H1 (cell line): ENCODE measurements around the gene FMN2. TPM values are rescaled to one million over a fixed set of nuclear protein-coding genes. Genes with fewer than 3 reads are reported as not detected.

Experiments used
- CTCF ChIA-PET: fragments of 300-600 bp; sonication (Branson Sonifier 250); formaldehyde crosslinking; loops from one replicate; lab custom pipeline; 2021; ENCODE audit not compliant: partially characterized antibody; lab: Charles Lee
- POLR2A ChIA-PET: fragments of 300-600 bp; sonication (Branson Sonifier 250); formaldehyde crosslinking; loops from one replicate; lab custom pipeline; 2021; ENCODE audit warnings: inconsistent platforms; ENCODE audit not compliant: partially characterized antibody; lab: Charles Lee
- DNase-seq, 2 experiments: peaks; one replicate each; pipeline versions ENCODE4 v3.0.0 to v3.0.0-alpha.2; 2010 to 2022; ENCODE audit warnings: low spot score in 2 of 2, low read depth in 1 of 2, mixed read lengths in 1 of 2
- FAIRE-seq: peaks from 2 replicates; lab custom pipeline; 2011; peaks lifted over from hg19 to GRCh38; lab: Jason Lieb, UNC
- H2AFZ ChIP-seq: 2 replicates; pipeline ENCODE4 v1.8.1; 2012; ENCODE audit warnings: low read length, inconsistent platforms
- H2AK5ac ChIP-seq: 2 replicates; pipeline ENCODE4 v1.6.1; 2013; ENCODE audit warnings: low read depth, low read length
- H2BK120ac ChIP-seq: replicated peaks from 2 replicates; pipeline ENCODE3; 2013; ENCODE audit warnings: low read depth, low read length, inconsistent platforms
- H2BK12ac ChIP-seq: 2 replicates; pipeline ENCODE4 v1.6.1; 2013; ENCODE audit warnings: low read depth, low read length
- H2BK15ac ChIP-seq: 2 replicates; pipeline ENCODE4 v1.6.1; 2013; ENCODE audit warnings: low read length
- H2BK20ac ChIP-seq: 2 replicates; pipeline ENCODE4 v1.6.1; 2013; ENCODE audit warnings: low read length
- H2BK5ac ChIP-seq: 2 replicates; pipeline ENCODE4 v1.6.1; 2013; ENCODE audit warnings: low read depth, low read length
- H3K14ac ChIP-seq: 2 replicates; pipeline ENCODE4 v1.6.1; 2013; ENCODE audit warnings: inconsistent platforms; ENCODE audit not compliant: insufficient read length
- H3K18ac ChIP-seq: 2 replicates; pipeline ENCODE4 v1.6.1; 2013; ENCODE audit warnings: low read length; ENCODE audit errors: extremely low read depth
- H3K23ac ChIP-seq: 2 replicates; pipeline ENCODE4 v1.6.1; 2013; ENCODE audit warnings: inconsistent platforms; ENCODE audit not compliant: insufficient read length
- H3K23me2 ChIP-seq: 2 replicates; pipeline ENCODE4 v1.6.1; 2013; ENCODE audit warnings: low read depth, low read length
- H3K27ac ChIP-seq: 2 replicates; pipeline ENCODE4 v1.6.1; 2011; ENCODE audit warnings: low read depth, low read length, inconsistent platforms
- H3K27me3 ChIP-seq, 4 experiments: replicated peaks in 1 of 4; 1 replicate in 1 of 4; 2 replicates in 3 of 4; pipeline versions ENCODE4 v1.6.1 to v1.8.1; 2011 to 2013; ENCODE audit warnings: low read length in 3 of 4, mild to moderate bottlenecking in 3 of 4, inconsistent platforms in 2 of 4, mixed read lengths in 2 of 4, moderate library complexity in 1 of 4; ENCODE audit not compliant: control insufficient read depth in 3 of 4, insufficient read depth in 3 of 4; ENCODE audit errors: extremely low read depth in 1 of 4
- H3K36me3 ChIP-seq, 4 experiments: 2 replicates each; pipeline versions ENCODE4 v1.6.1 to v1.8.1; 2011 to 2013; ENCODE audit warnings: mild to moderate bottlenecking in 4 of 4, low read length in 3 of 4, moderate library complexity in 2 of 4, control low read depth in 1 of 4, inconsistent platforms in 1 of 4; ENCODE audit not compliant: insufficient read depth in 4 of 4, control insufficient read depth in 2 of 4
- H3K4ac ChIP-seq: replicated peaks from 2 replicates; pipeline ENCODE3; 2013; ENCODE audit warnings: low read length, low read depth, mixed read lengths, inconsistent platforms; ENCODE audit not compliant: insufficient read length
- H3K4me1 ChIP-seq, 4 experiments: replicated peaks in 1 of 4; 1 replicate in 1 of 4; 2 replicates in 3 of 4; pipeline versions ENCODE4 v1.6.1 to v1.8.1; 2011 to 2013; ENCODE audit warnings: low read length in 3 of 4, inconsistent platforms in 2 of 4, mixed read lengths in 1 of 4; ENCODE audit not compliant: insufficient read depth in 4 of 4, control insufficient read depth in 3 of 4
- H3K4me2 ChIP-seq, 2 experiments: 2 replicates each; pipeline versions ENCODE4 v1.6.1 to v1.8.1; 2011 to 2013; ENCODE audit warnings: low read depth in 2 of 2, low read length in 2 of 2, control low read depth in 1 of 2, inconsistent platforms in 1 of 2, mild to moderate bottlenecking in 1 of 2; ENCODE audit not compliant: insufficient read depth in 1 of 2
- H3K4me3 ChIP-seq, 4 experiments: fragments of 200-600, 300-600 bp in 1 of 4; sonication (generic), shearing (Covaris generic), sonication (Bioruptor Twin) in 1 of 4; 2 replicates each; pipeline versions ENCODE4 v1.5.1 to v1.8.1; 2011 to 2016; ENCODE audit warnings: low read length in 4 of 4, low read depth in 3 of 4, control low read depth in 2 of 4, inconsistent platforms in 2 of 4, mild to moderate bottlenecking in 2 of 4, mixed read lengths in 1 of 4, moderate library complexity in 1 of 4; ENCODE audit not compliant: insufficient read depth in 2 of 4; ENCODE audit errors: extremely low read depth in 1 of 4
- H3K56ac ChIP-seq: replicated peaks from 2 replicates; pipeline ENCODE3; 2013; ENCODE audit warnings: low read depth, mild to moderate bottlenecking, mixed read lengths, low read length, inconsistent platforms; ENCODE audit not compliant: insufficient read length
- H3K79me1 ChIP-seq: 2 replicates; pipeline ENCODE4 v1.6.1; 2013; ENCODE audit warnings: low read depth, low read length, control low read depth
- H3K79me2 ChIP-seq, 2 experiments: 2 replicates each; pipeline versions ENCODE4 v1.6.1 to v1.8.1; 2012 to 2013; ENCODE audit warnings: low read length in 2 of 2, mild to moderate bottlenecking in 2 of 2, inconsistent platforms in 1 of 2; ENCODE audit not compliant: insufficient read depth in 2 of 2, control insufficient read depth in 1 of 2
- H3K9ac ChIP-seq, 4 experiments: replicated peaks in 1 of 4; 1 replicate in 1 of 4; 2 replicates in 3 of 4; pipeline versions ENCODE4 v1.6.1 to v1.8.1; 2011 to 2013; ENCODE audit warnings: low read depth in 3 of 4, low read length in 3 of 4, control low read depth in 2 of 4, mild to moderate bottlenecking in 2 of 4, moderate library complexity in 2 of 4, inconsistent platforms in 1 of 4; ENCODE audit errors: extremely low read depth in 1 of 4
- H3K9me3 ChIP-seq, 2 experiments: 2 replicates each; pipeline versions ENCODE4 v1.6.1 to v1.8.1; 2012 to 2013; ENCODE audit warnings: mild to moderate bottlenecking in 2 of 2, moderate library complexity in 2 of 2, control low read depth in 1 of 2, inconsistent platforms in 1 of 2, low read depth in 1 of 2, low read length in 1 of 2, mixed read lengths in 1 of 2; ENCODE audit not compliant: insufficient read depth in 2 of 2
- H4K20me1 ChIP-seq, 2 experiments: replicated peaks in 1 of 2; 2 replicates each; pipeline versions ENCODE3 to v1.8.1; 2011 to 2013; ENCODE audit warnings: inconsistent platforms in 2 of 2, low read length in 2 of 2, mild to moderate bottlenecking in 1 of 2; ENCODE audit not compliant: insufficient read depth in 2 of 2, control insufficient read depth in 1 of 2
- H4K5ac ChIP-seq: 2 replicates; pipeline ENCODE4 v1.6.1; 2013; ENCODE audit warnings: low read length, low read depth, mixed read lengths, inconsistent platforms; ENCODE audit not compliant: insufficient read length
- H4K8ac ChIP-seq: 2 replicates; pipeline ENCODE4 v1.8.0; 2013; ENCODE audit warnings: mild to moderate bottlenecking, moderate library complexity, low read length, inconsistent platforms; ENCODE audit not compliant: insufficient read depth; ENCODE audit errors: extremely low read depth
- H4K91ac ChIP-seq: replicated peaks from 2 replicates; pipeline ENCODE3; 2013; ENCODE audit warnings: low read length, mixed read lengths, inconsistent platforms; ENCODE audit not compliant: insufficient read length
- RAD21 ChIP-seq, 2 experiments: IDR thresholded peaks in 1 of 2; conservative IDR thresholded peaks in 1 of 2; 2 replicates each; pipeline ENCODE4 v1.6.1; 2011; ENCODE audit warnings: low read depth in 2 of 2, low read length in 2 of 2, improper control_type of control experiment in 1 of 2, inconsistent platforms in 1 of 2, mild to moderate bottlenecking in 1 of 2, moderate library complexity in 1 of 2
- SP1 ChIP-seq: IDR thresholded peaks from 2 replicates; pipeline ENCODE4 v1.6.1; 2011; ENCODE audit warnings: low read depth, low read length
- SP4 ChIP-seq: IDR thresholded peaks from 2 replicates; pipeline ENCODE4 v1.6.1; 2012; ENCODE audit warnings: low read length, inconsistent platforms
- SUZ12 ChIP-seq: fragments of 200-600 bp; sonication (generic); IDR thresholded peaks from 2 replicates; pipeline ENCODE4 v1.6.1; 2012; ENCODE audit warnings: mild to moderate bottlenecking, inconsistent platforms, low read length, moderate library complexity, mixed read lengths
- WGBS, 2 experiments: shearing (Covaris generic) in 1 of 2; methylation state at CpG; one replicate each; pipeline versions ENCODE4 v1.1.6 to v1.1.7; 2013 to 2015; ENCODE audit warnings: low lambda C conversion rate in 2 of 2, mixed read lengths in 2 of 2, inconsistent platforms in 1 of 2, low coverage in 1 of 2, missing lambda C conversion rate in 1 of 2; ENCODE audit not compliant: insufficient replicate concordance in 2 of 2, insufficient coverage in 1 of 2, insufficient read length in 1 of 2; ENCODE audit errors: extremely low coverage in 1 of 2, missing lambda C conversion rate in 1 of 2; 5-methylcytosine and 5-hydroxymethylcytosine counted together
- polyA plus RNA-seq, 7 experiments: library from polyadenylated mRNA; depleted of rRNA in 3 of 7; stranded (reverse) in 5 of 7; unstranded in 2 of 7; fragments of >200 nt in 5 of 7; fragments of 200-250 nt in 2 of 7; gene quantifications; 1 replicate in 5 of 7; 2 replicates in 1 of 7; 4 replicates in 1 of 7; pipeline versions ENCODE4 v1.2.1 to v1.2.3, GENCODE V29; 2011 to 2013; ENCODE audit warnings: missing spikeins in 2 of 7, mixed read lengths in 2 of 7
- total RNA-seq: library from RNA; stranded (reverse); fragmentation: NEBNext Ultra II Directional; extraction: Animal tissue kit (Norgen Biotek cat#: 25700); gene quantifications from 2 replicates; pipeline ENCODE4 v1.2.1, GENCODE V29; 2021

FMN2 gene
- total and polyA plus RNA-seq, 2 of the 8 experiments (the other 6 are each of a cell fraction or from before 2014, with no cell fraction given) = 0.83 to 2.0 TPM

DNA sequence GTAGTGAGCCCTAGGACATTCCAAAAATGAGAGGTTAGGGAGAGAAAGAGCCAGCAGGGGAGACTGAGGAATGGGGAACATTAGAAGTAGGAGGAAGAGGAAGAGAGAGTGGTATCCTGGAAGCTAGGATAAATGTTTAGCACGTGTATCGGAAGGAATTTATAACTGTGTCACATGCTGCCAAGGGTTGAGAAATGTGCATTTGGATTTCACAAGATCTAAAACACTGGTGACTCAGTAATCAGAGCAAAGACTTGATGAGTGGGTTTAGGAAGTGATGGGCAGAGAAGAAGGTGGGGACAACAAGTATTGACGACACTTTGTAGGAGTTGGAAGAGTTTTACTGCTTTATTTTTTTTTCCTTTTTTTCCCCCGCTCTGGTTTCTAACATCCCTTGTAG lies 193.9 kb downstream of the FMN2 start:
- DNase-seq (no peak), FAIRE-seq (no peak)
- no peak overlapping the region for H4K8ac ChIP-seq
- H2BK12ac ChIP-seq = no peak overlapping the region
- H4K91ac ChIP-seq = no peak overlapping the region
- H2AFZ ChIP-seq = no peak overlapping the region
- no peaks in the 10 kb centered on the region for H3K79me1 ChIP-seq
- H3K4me3 ChIP-seq = no peak overlapping the region
- H3K56ac ChIP-seq = no peak overlapping the region
- H3K27ac ChIP-seq = no peak overlapping the region
- H3K36me3 ChIP-seq = no peaks in the 10 kb centered on the region
- no peak overlapping the region for H2BK20ac ChIP-seq
- no peak overlapping the region for H3K9ac ChIP-seq
- 93% methylated on average over 4 of the region's 4 CpGs; no CpG with 5 or more reads in 1 of the 2 experiments for WGBS, 2 experiments
- no peak overlapping the region for H4K5ac ChIP-seq
- no peak overlapping the region for H3K18ac ChIP-seq
- no peak overlapping the region for H3K23ac ChIP-seq
- no peak overlapping the region for H3K4ac ChIP-seq
- H3K14ac ChIP-seq = no peak overlapping the region
- ChIA-PET POLR2A (no interaction called here), CTCF (no interaction called here)
- no peaks in the 10 kb centered on the region for H4K20me1 ChIP-seq
- H3K4me2 ChIP-seq = no peak overlapping the region
- no peak overlapping the region for H2AK5ac ChIP-seq
- no peaks in the 10 kb centered on the region for H3K27me3 ChIP-seq
- no peaks in the 10 kb centered on the region for H3K4me1 ChIP-seq
- H2BK15ac ChIP-seq = no peak overlapping the region
- H3K79me2 ChIP-seq = no peaks in the 10 kb centered on the region
- no peak overlapping the region for H2BK5ac ChIP-seq
- no peaks in the 10 kb centered on the region for H3K9me3 ChIP-seq
- H3K23me2 ChIP-seq = no peaks in the 10 kb centered on the region
- no peak overlapping the region for H2BK120ac ChIP-seq
- no peak for TF ChIP-seq SP1
- no peak for TF ChIP-seq RAD21 (IDR thresholded peaks at IDR 0.05 in 1 of 2, conservative IDR thresholded peaks at IDR 0.05 in 1 of 2; ENCODE audit: low read depth in 2 of 2, low read length in 2 of 2)
- no peak for TF ChIP-seq SP4
- TF ChIP-seq SUZ12 = no peak
